ENCODE measurements around the gene CCL16. TPM values are rescaled to one million over a fixed set of nuclear protein-coding genes. Genes with fewer than 3 reads are reported as not detected.
"Not testable (repeated sequence)": the region's sequence is repeated elsewhere in the genome, so short reads cannot be mapped to it uniquely, and the experiment has no call there.

Gene CCL16
- total RNA-seq, 2 donors from 2014 or later: not detected

DNA sequence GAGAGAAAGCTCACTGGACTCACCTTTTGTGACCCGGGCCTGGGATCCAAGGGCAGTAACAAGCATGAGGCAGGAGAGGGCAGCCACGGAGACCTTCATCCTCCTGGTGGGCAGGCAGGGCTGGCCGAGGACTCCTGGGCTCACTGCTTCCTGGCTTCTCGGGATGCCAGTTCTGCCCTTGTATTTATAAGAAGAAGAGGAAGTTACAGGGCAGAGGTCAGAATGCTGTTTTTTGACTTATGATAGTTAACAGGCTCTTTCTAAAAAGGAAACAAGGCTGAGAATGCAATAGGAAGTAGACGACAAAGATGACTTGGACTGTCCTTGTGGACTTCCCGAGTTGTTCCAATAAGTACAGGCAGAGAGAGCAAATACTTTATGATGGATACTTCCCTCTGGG, 36.5 kb upstream of the CCL16 start, which contains the start of gene CCL23:
TSS of gene CCL23 (minus strand) at position 174 of the 400 bp plus-strand sequence. CDS start at position 99, 75 bp downstream.
- intact Hi-C loops (cut with DNase I): no loop called here
- Histone ChIP-seq H3K4me1 (replicated peaks) (no peaks in the 10 kb centered on the region), H3K4me3 (no peak within 1 kb of the TSS), H3K9me3 (no peaks in the 10 kb centered on the region), H3K27ac (no peak within 1 kb of the TSS), H3K27me3 (replicated peaks; ENCODE audit: insufficient read depth) (no peaks in the 10 kb centered on the region), H3K36me3 (no peaks in the 10 kb centered on the region)
- WGBS: 44% methylated on average over 6 of the region's 6 CpGs
- no peak for DNase-seq (ENCODE audit: low spot score)
- TF ChIP-seq POLR2AphosphoS5 (IDR thresholded peaks at IDR 0.05): no peak
- TF ChIP-seq, protein P1, sequence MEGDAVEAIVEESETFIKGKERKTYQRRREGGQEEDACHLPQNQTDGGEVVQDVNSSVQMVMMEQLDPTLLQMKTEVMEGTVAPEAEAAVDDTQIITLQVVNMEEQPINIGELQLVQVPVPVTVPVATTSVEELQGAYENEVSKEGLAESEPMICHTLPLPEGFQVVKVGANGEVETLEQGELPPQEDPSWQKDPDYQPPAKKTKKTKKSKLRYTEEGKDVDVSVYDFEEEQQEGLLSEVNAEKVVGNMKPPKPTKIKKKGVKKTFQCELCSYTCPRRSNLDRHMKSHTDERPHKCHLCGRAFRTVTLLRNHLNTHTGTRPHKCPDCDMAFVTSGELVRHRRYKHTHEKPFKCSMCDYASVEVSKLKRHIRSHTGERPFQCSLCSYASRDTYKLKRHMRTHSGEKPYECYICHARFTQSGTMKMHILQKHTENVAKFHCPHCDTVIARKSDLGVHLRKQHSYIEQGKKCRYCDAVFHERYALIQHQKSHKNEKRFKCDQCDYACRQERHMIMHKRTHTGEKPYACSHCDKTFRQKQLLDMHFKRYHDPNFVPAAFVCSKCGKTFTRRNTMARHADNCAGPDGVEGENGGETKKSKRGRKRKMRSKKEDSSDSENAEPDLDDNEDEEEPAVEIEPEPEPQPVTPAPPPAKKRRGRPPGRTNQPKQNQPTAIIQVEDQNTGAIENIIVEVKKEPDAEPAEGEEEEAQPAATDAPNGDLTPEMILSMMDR (IDR thresholded peaks at IDR 0.05): no peak
- no peak for TF ChIP-seq POLR2A (IDR thresholded peaks at IDR 0.05)

DNA sequence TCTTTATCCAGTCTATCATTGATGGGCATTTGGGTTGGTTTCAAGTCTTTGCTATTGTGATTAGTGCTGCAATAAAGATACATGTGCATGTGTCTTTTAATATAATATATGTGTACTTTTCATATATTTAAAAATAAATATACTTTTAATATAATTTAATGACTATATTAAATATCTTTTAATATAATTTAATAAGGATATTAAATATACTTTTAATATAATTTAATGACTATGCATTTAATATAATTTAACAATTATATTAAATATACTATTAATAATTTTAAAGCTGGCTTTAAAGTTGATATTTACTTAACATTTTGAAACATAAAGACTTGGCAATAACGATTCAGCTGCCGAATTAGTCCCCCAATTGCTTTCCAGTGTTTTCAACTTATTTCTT, 35.3 kb upstream of the CCL16 start:
- no peak overlapping the region for H3K4me3 ChIP-seq
- no peak overlapping the region for H3K27ac ChIP-seq
- intact Hi-C loops (cut with DNase I): no loop called here
- DNase-seq (ENCODE audit: low spot score): no peak
- H3K9me3 ChIP-seq: no peaks in the 10 kb centered on the region
- no peaks in the 10 kb centered on the region for H3K27me3 ChIP-seq (replicated peaks; ENCODE audit: insufficient read depth)
- no peaks in the 10 kb centered on the region for H3K36me3 ChIP-seq
- TF ChIP-seq POLR2A (IDR thresholded peaks at IDR 0.05) (no peak), POLR2AphosphoS5 (IDR thresholded peaks at IDR 0.05) (no peak)
- TF ChIP-seq, protein P1 (IDR thresholded peaks at IDR 0.05): no peak
- H3K4me1 ChIP-seq (replicated peaks): no peaks in the 10 kb centered on the region
- WGBS: 97% methylated on average over 2 of the region's 2 CpGs

DNA sequence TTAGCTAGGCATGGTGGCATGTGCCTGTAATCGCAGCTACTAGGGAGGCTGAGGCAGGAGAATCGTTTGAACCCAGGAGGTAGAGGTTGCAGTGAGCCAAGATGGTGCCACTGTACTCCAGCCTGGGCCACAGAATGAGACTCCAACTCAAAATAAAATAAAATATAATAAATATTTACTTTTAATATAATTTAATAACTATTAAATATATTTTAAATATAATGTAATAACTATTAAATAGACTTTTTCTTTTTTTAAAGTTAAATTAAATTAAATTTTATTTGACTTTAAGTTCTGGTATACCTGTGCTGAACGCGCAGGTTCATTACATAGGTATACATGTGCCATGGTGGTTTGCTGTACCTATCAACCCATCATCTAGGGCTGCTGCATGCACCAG, 34.6 kb upstream of the CCL16 start:
- H3K4me3 ChIP-seq; H3K9me3 ChIP-seq; intact Hi-C loops (cut with DNase I); H3K27me3 ChIP-seq (replicated peaks; ENCODE audit: insufficient read depth); H3K36me3 ChIP-seq; DNase-seq (ENCODE audit: low spot score); H3K4me1 ChIP-seq (replicated peaks); H3K27ac ChIP-seq: not testable (repeated sequence)
- WGBS: 97% methylated on average over 4 of the region's 4 CpGs

DNA sequence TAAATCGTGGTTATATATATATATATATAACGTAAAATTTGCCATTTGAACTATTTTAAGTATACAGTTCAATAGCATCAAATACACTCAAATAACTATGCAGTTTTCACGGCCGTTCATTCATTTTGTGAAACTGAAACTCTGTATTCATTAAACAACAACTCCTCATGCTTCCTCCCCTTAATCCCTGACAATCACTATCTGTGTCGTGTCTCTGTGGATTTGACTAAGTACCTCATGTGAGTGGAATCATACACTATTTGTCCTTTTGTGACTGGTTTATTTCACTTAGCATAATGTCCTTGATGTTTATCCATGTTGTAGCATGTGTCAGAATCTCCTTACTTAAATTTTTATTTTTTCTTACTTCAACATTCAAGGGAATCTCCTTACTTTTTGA, 33.6 kb upstream of the CCL16 start:
- TF ChIP-seq POLR2AphosphoS5 (IDR thresholded peaks at IDR 0.05): no peak
- TF ChIP-seq, protein P1 (IDR thresholded peaks at IDR 0.05): no peak
- Histone ChIP-seq H3K4me1 (replicated peaks) (no peaks in the 10 kb centered on the region), H3K36me3 (no peaks in the 10 kb centered on the region), H3K27me3 (replicated peaks; ENCODE audit: insufficient read depth) (no peaks in the 10 kb centered on the region), H3K27ac (no peak overlapping the region), H3K4me3 (no peak overlapping the region), H3K9me3 (no peaks in the 10 kb centered on the region)
- intact Hi-C loops (cut with DNase I): no loop called here
- 84% methylated on average over 5 of the region's 5 CpGs for WGBS
- no peak for DNase-seq (ENCODE audit: low spot score)

DNA sequence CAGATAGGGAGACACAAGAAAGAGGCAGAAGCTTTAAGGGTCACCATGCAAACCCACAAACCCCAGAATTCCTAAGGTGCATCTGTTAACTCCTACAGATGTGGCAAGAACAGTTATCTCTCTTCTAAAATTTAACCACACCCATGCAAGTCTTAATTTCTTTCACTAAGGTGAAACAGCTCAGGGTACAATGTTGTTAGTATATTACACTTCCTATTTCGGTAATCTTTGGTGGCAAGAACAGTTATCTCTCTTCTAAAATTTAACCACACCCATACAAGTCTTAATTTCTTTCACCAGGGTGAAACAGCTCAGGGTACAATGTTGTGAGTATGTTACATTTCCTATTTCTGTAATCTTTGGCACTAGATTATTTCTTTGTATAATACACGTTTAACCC, 29.9 kb upstream of the CCL16 start:
- Histone ChIP-seq H3K27ac (no peak overlapping the region), H3K36me3 (no peaks in the 10 kb centered on the region), H3K9me3 (no peaks in the 10 kb centered on the region), H3K27me3 (replicated peaks; ENCODE audit: insufficient read depth) (no peaks in the 10 kb centered on the region), H3K4me1 (replicated peaks) (no peaks in the 10 kb centered on the region), H3K4me3 (no peak overlapping the region)
- TF ChIP-seq POLR2AphosphoS5 (IDR thresholded peaks at IDR 0.05) (no peak), POLR2A (IDR thresholded peaks at IDR 0.05) (no peak)
- TF ChIP-seq, protein P1 (IDR thresholded peaks at IDR 0.05): no peak
- intact Hi-C loops (cut with DNase I): no loop called here
- DNase-seq (ENCODE audit: low spot score): no peak
- 69% methylated on average over 2 of the region's 2 CpGs for WGBS
